Activated naive CD4-positive, alpha-beta T cell treated with anti-CD3 and anti-CD28 coated beads, Interleukin-2, amount 50 U/mL, for 72 hours (primary cell): Measurements from ENCODE around the gene IRX4. TPM values are rescaled to one million over a fixed set of nuclear protein-coding genes. Genes with fewer than 3 reads are reported as not detected.

Experiments
- ATAC-seq, 2 donors: fragments of 150-1000 bp; cut with Tn5 transposase; 2 replicates each; pipeline ENCODE4 v1.10.0; 2021; ENCODE audit warnings: mild to moderate bottlenecking in 2 of 2, moderate library complexity in 2 of 2
- DNase-seq, 2 donors: peaks; one replicate each; pipeline ENCODE4 v3.0.0; 2021 to 2022; ENCODE audit warnings: low spot score in 2 of 2
- H3K27ac Mint-ChIP-seq, 2 donors: one replicate each; pipeline ENCODE4 v1.8.0; 2022; ENCODE audit warnings: mild to moderate bottlenecking in 2 of 2, mixed read lengths in 2 of 2
- H3K36me3 Mint-ChIP-seq, 2 donors: one replicate each; pipeline ENCODE4 v1.8.0; 2022; ENCODE audit warnings: mixed read lengths in 2 of 2
- H3K9me3 Mint-ChIP-seq, 2 donors: one replicate each; pipeline ENCODE4 v1.8.0; 2022; ENCODE audit warnings: mixed read lengths in 2 of 2
- total RNA-seq, 2 donors: library from RNA; stranded (reverse); gene quantifications; one replicate each; pipeline ENCODE4 v1.2.3, GENCODE V29; 2022

Gene IRX4
- total RNA-seq: not detected

- ATAC-seq: no peak
- Mint-ChIP-seq H3K36me3 (peaks cover 5 to 10% of the 10 kb centered on the region in 2 donors), H3K9me3 (no peaks in the 10 kb centered on the region), H3K27ac (no peak within 1 kb of the TSS)
- DNase-seq: no peak
These were observed at the start of gene IRX4 for GRCh38 chr5:1882337-1883119. Gene IRX4 (minus strand): TSS chr5:1882925. CDS start chr5:1882647, 278 bp downstream.

GRCh38 chr5:1931604-1932231 lies 49.0 kb upstream of the IRX4 start:
- H3K27ac Mint-ChIP-seq: no peak overlapping the region
- no peak for ATAC-seq
- no peaks in the 10 kb centered on the region for H3K36me3 Mint-ChIP-seq
- no peak for DNase-seq
- no peaks in the 10 kb centered on the region for H3K9me3 Mint-ChIP-seq

GRCh38 chr5:1930880-1931603 lies 48.3 kb upstream of the IRX4 start:
- Mint-ChIP-seq H3K27ac (no peak overlapping the region), H3K36me3 (no peaks in the 10 kb centered on the region), H3K9me3 (no peaks in the 10 kb centered on the region)
- DNase-seq: peak in 1 of 2 donors; percentile 44
- ATAC-seq: peak in 1 of 2 donors; percentile 34

GRCh38 chr5:1930501-1930879 lies 47.8 kb upstream of the IRX4 start:
- Mint-ChIP-seq H3K9me3 (no peaks in the 10 kb centered on the region), H3K36me3 (no peaks in the 10 kb centered on the region), H3K27ac (no peak overlapping the region)
- DNase-seq: peak in 1 of 2 donors; percentile 31
- ATAC-seq: peak in 1 of 2 donors; percentile 9

GRCh38 chr5:1929108-1929991 lies 46.6 kb upstream of the IRX4 start:
- Mint-ChIP-seq H3K36me3 (no peaks in the 10 kb centered on the region), H3K9me3 (no peaks in the 10 kb centered on the region)

GRCh38 chr5:1926471-1927341 lies 44.0 kb upstream of the IRX4 start:
- H3K9me3 Mint-ChIP-seq: no peaks in the 10 kb centered on the region
- peak overlapping the region in 1 of 2 donors; percentile 29 for H3K27ac Mint-ChIP-seq
- ATAC-seq: no peak
- no peaks in the 10 kb centered on the region for H3K36me3 Mint-ChIP-seq
- DNase-seq: no peak

More at GRCh38 chr5:1929108-1929991, 46.6 kb upstream of the IRX4 start:
- H3K27ac Mint-ChIP-seq: no peak overlapping the region
- no peak for ATAC-seq
- peak in 1 of 2 donors; percentile 28 for DNase-seq

- no peaks in the 10 kb centered on the region for H3K9me3 Mint-ChIP-seq
- ATAC-seq (no peak), DNase-seq (no peak)
- H3K27ac Mint-ChIP-seq: no peak overlapping the region
- no peaks in the 10 kb centered on the region for H3K36me3 Mint-ChIP-seq
These were observed 43.3 kb upstream of the IRX4 start for GRCh38 chr5:1926071-1926440.

- no peaks in the 10 kb centered on the region for H3K9me3 Mint-ChIP-seq
- DNase-seq (no peak), ATAC-seq (no peak)
- no peaks in the 10 kb centered on the region for H3K36me3 Mint-ChIP-seq
- H3K27ac Mint-ChIP-seq: no peak overlapping the region
These were observed 42.7 kb upstream of the IRX4 start for GRCh38 chr5:1925111-1926070.

- H3K36me3 Mint-ChIP-seq: no peaks in the 10 kb centered on the region
- no peak for DNase-seq
- no peak overlapping the region for H3K27ac Mint-ChIP-seq
- no peaks in the 10 kb centered on the region for H3K9me3 Mint-ChIP-seq
- ATAC-seq: no peak
These were observed 41.0 kb upstream of the IRX4 start for GRCh38 chr5:1923766-1924165.

GRCh38 chr5:1923341-1923740 lies 40.6 kb upstream of the IRX4 start:
- Mint-ChIP-seq H3K9me3 (no peaks in the 10 kb centered on the region), H3K36me3 (no peaks in the 10 kb centered on the region), H3K27ac (no peak overlapping the region)
- DNase-seq: no peak
- no peak for ATAC-seq

GRCh38 chr5:1921711-1922110 lies 39.0 kb upstream of the IRX4 start:
- no peak for DNase-seq
- no peak for ATAC-seq
- no peak overlapping the region for H3K27ac Mint-ChIP-seq

GRCh38 chr5:1919750-1920149 lies 37.0 kb upstream of the IRX4 start:
- no peak for ATAC-seq
- no peaks in the 10 kb centered on the region for H3K9me3 Mint-ChIP-seq
- no peaks in the 10 kb centered on the region for H3K36me3 Mint-ChIP-seq
- no peak overlapping the region for H3K27ac Mint-ChIP-seq
- no peak for DNase-seq

More at GRCh38 chr5:1921711-1922110, 39.0 kb upstream of the IRX4 start:
- no peaks in the 10 kb centered on the region for H3K36me3 Mint-ChIP-seq
- H3K9me3 Mint-ChIP-seq: no peaks in the 10 kb centered on the region

- no peaks in the 10 kb centered on the region for H3K36me3 Mint-ChIP-seq
- H3K27ac Mint-ChIP-seq: no peak overlapping the region
- ATAC-seq: no peak
- H3K9me3 Mint-ChIP-seq: no peaks in the 10 kb centered on the region
- DNase-seq: no peak
These were observed 36.5 kb upstream of the IRX4 start for GRCh38 chr5:1919209-1919566.

- H3K27ac Mint-ChIP-seq: no peak overlapping the region
- H3K36me3 Mint-ChIP-seq: no peaks in the 10 kb centered on the region
- ATAC-seq (no peak), DNase-seq (no peak)
- no peaks in the 10 kb centered on the region for H3K9me3 Mint-ChIP-seq
These were observed 35.9 kb upstream of the IRX4 start for GRCh38 chr5:1918488-1919208.
